CD4-positive, alpha-beta T cell treated with Interleukin-12 subunit alpha and Interleukin-12 subunit beta, for 1 hour (primary cell): ENCODE results near the gene PNPLA7.

ENCODE experiments used
- DNase-seq: peaks from one replicate; pipeline ENCODE4 v3.0.0-alpha.2; 2020

The PNPLA7 gene

GRCh38 chr9:137430723-137431415 lies 119.3 kb downstream of the PNPLA7 start:
- DNase-seq = no peak

GRCh38 chr9:137429974-137430722 lies 120.1 kb downstream of the PNPLA7 start:
- no peak for DNase-seq

- DNase-seq = no peak
Observed at GRCh38 chr9:137429546-137429890, 120.7 kb downstream of the PNPLA7 start.

- DNase-seq = no peak
Observed at GRCh38 chr9:137428841-137429545, 121.2 kb downstream of the PNPLA7 start.

GRCh38 chr9:137428311-137428630 lies 121.9 kb downstream of the PNPLA7 start:
- no peak for DNase-seq

- no peak for DNase-seq
Observed at GRCh38 chr9:137427454-137428310, 122.5 kb downstream of the PNPLA7 start.

- DNase-seq = no peak
Observed at GRCh38 chr9:137426018-137426681, 124.1 kb downstream of the PNPLA7 start.

- no peak for DNase-seq
Observed at GRCh38 chr9:137423514-137424291, 126.5 kb downstream of the PNPLA7 start.

- DNase-seq = peak; percentile 95
Observed at GRCh38 chr9:137422604-137423513, 127.3 kb downstream of the PNPLA7 start, which contains the start of the genes EXD3 and NOXA1. Gene EXD3, minus strand, starts transcription at chr9:137423162. Its CDS starts 27,805 bp downstream, at chr9:137395357. Gene NOXA1, plus strand, starts transcription at chr9:137423393. Its CDS starts 137 bp downstream, at chr9:137423530.

- DNase-seq = no peak
Observed at GRCh38 chr9:137421838-137422603, 128.2 kb downstream of the PNPLA7 start.

GRCh38 chr9:137417161-137418021 lies 132.8 kb downstream of the PNPLA7 start:
- DNase-seq = no peak

GRCh38 chr9:137416563-137417151 lies 133.5 kb downstream of the PNPLA7 start:
- DNase-seq = no peak

GRCh38 chr9:137416006-137416562 lies 134.1 kb downstream of the PNPLA7 start:
- no peak for DNase-seq

- DNase-seq = no peak
Observed at GRCh38 chr9:137415451-137415850, 134.8 kb downstream of the PNPLA7 start.

GRCh38 chr9:137412431-137412830 lies 137.8 kb downstream of the PNPLA7 start:
- DNase-seq = no peak

- peak; percentile 46 for DNase-seq
Observed at GRCh38 chr9:137411645-137412380, 138.4 kb downstream of the PNPLA7 start.

- no peak for DNase-seq
Observed at GRCh38 chr9:137411260-137411644, 138.9 kb downstream of the PNPLA7 start.
